SKM-1 treated with dmso at 0.1 percent for 144 hours (cell line): ENCODE data around the gene MAP4K3.

Experiments
- DNase-seq: peaks from one replicate; lab custom pipeline; 2025; ENCODE audit not compliant: unreplicated experiment; lab: John Stamatoyannopoulos, UW

The MAP4K3 gene

DNA sequence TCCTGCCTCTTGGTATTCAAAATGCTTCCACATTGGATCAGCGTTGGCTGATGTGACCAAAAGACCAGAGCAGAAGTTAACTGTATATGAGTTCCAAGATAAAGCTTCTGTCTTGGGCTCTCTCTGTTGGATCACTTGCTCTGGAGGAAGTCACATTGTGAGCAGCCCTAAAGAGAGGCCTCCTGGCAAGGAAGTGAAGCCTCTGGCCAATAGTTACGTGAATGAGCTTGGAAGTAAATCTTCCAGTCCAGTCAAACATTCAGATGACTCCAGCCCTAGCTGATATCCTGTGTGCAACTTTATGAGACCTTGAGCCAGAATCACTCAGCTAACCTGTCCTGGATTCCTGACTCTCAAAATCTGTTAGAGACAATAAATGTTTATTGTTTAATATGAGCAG lies 125.6 kb downstream of the MAP4K3 start:
- no peak for DNase-seq

DNA sequence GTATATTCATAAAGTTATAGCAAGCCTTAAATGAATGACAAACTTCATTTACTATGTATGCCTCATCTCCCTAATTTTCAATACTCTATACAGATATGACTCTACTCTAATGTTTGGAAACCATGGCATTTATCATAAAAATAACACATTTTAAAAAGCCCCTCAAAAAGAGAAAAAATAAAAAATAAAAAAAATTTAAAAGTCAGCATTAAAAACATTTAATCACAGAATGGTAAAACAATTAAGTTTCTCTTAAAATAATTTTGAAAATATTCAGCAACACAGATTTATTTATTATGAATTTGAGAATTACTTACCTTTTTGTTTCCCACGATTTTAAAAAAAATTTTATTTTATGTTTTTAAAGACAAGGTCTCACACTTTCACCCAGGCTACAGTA lies 128.3 kb downstream of the MAP4K3 start:
- DNase-seq = no peak

DNA sequence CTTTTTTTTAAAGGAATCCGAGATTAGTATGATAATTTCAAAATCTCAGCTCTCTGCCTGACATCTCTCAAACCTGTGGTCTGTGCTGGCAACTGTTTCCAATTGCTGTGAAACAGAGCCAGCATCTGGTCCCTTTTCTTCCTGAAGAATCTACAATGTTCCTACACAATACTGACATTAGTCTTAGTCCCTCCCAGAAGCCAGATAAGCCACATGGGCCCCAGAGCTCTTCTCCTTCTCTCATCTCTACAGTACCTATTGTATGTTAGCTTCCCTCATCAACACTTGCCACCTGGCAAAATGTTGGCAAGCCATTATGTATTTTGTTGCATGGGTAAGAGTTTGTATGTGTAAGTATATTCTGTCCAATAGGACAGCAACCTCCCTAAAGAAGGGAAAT lies 130.5 kb downstream of the MAP4K3 start:
- no peak for DNase-seq

DNA sequence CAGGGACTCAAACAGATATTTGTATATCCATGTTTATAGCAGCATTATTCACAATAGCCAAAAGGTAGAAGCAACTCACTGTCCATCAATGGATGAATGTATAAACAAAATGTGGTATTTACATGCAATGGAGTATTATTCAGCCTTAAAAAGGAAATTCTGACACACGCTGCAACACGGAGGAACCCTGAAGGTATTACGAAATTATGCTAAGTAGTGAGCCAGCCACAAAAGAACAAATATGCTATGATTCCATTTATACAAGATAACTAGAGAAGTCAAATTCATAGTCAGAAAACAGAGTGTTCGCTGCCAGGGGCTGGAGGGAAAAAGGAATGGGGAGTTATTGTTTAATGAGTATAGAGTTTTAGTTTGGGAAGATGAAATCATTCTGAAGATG lies 132.4 kb downstream of the MAP4K3 start:
- DNase-seq = no peak

DNA sequence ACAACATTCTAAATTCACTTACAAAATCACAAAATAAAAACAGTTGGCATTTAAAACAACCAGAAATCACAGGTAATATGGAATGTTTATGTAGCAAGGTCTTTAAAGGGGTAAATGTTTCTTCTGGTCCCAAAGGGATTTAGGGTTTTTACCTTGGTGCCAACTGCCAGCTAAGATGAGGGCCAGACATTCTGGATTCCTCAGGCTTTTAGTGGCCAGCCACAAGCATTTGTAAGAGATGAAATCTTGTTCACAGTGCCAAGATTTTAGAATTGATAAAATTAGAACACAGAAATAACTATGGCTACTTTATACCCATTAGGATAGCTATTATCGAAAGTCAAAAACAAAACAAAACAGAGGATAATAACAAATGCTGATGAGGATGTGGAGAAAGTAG lies 132.9 kb downstream of the MAP4K3 start:
- no peak for DNase-seq

DNA sequence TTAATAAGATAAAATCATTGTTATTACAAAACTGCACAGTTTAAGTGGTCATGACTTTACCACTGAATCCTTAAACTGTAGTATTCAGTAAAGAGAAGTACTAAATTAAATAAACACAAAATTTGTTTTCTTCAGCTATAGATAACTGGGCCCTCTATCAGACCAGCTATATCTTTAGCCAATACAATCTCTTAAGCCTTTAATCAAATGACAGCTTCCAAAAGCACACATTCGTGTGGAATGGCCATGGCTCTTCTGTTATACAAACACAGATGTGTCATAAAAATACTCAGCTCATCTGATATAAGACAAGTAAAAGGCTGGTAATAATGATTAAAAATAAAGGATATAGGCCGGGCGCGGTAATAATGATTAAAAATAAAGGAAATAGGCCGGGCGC lies 135.7 kb downstream of the MAP4K3 start:
- no peak for DNase-seq

DNA sequence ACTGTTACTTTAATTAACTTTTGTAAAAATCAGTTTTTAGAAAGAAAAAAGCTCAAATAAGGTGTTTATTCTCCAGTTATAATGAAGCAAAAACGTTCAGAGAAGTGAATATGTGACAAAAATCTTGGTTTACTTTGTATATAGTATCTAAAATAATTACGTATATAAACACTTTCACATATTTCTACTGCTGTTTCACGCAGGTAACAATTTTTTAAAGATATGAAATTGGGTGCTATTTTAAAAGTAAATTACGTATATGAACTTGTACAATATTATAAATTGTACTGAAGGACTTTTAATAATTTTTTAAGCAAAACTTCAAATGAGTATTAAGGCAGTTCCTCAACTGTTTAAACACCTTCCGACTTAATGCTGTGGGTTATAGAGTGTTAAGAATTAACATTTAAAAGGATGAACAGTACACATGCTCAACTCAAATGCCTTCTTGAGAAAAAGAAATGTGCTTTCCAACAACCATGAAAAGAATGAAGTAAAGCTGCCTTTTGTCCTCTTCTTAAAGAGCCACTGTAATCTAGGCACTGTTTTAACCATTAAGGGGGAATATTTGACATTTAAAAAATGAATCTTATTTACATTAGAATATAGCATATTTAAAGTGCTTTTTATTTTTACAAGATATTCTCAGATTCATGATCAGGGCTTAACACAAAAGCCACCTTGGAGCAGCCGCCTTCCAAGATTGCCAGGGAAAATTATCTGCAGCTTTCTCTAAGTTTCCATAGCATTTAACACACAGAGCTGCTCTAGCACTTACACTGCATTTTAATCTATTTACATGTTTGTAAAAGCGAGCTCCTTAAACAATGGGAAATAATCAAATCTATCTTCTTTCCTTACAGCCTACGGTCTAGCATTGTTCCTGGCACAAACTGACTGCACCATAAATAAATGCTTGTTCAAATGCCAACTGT lies 136.8 kb downstream of the MAP4K3 start:
- no peak for DNase-seq

DNA sequence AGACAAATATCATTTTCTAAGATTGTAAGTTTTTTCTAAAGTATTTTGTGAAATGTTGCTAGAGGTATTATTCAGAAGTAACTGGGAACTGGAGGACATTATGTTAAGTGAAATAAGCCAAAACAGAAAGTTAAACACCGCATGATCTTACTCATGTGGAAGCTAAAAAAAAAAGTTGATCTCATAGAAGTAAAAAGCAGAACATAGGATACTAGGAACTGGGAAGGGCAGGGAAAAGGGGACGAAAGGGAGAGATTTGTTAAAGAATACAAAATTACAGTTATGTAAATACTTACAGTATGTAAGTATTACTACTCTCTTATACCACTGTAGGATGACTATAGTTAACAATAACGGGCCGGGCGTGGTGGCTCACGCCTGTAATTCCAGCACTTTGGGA lies 146.7 kb downstream of the MAP4K3 start:
- no peak for DNase-seq

DNA sequence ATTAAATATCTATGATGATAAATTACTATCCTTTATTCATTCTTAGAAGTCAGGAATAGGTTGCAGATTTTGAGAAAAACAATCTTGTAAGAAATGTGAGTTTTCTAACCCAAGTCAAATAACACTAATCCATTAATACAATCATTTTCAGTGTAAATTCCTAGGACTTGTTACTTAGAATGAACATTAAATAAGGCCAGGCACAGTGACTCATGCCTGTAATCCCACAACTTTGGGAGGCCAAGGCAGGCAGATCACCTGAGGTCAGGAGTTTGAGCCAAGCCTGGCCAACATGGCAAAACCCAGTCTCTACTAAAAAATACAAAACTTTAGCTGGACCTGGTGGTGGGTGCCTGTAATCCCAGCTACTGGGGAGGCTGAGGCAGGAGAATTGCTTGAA lies 147.5 kb downstream of the MAP4K3 start:
- no peak for DNase-seq

DNA sequence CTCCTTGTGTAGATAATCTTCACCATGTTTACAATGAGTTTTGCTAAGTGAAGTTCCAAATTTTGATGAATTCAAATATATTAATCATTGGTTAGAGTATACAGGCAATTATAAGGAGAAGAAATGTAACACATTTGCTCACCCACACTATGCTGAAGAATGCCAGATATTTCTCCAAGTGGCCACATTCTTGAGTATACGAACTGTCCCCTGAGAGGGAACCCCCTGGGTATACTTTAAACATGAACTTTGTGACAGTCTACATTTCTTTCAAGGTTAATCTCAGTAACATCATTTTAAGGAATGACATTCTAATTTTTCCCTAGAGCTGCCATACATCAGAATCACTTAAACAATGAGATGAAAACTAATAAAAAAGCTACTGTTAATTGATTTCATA lies 153.5 kb downstream of the MAP4K3 start:
- no peak for DNase-seq

DNA sequence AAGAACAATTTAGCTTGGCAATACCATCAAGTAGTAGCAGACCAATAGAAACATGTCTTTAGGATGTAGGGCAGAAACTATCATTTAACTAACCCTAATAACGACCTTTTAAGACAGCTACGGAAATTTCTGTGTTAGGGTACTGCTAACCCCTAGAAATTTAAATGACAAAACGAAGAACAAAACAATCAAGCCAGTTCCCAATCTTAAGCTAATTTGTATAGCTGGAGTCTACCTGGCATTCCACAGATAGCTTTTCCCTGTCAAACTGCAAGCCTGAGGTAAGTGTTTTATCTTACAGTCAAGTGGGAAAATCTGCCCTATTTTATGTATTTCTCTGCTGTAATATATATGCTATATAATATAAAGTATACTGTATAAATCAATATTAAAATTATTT lies 155.7 kb downstream of the MAP4K3 start:
- no peak for DNase-seq

DNA sequence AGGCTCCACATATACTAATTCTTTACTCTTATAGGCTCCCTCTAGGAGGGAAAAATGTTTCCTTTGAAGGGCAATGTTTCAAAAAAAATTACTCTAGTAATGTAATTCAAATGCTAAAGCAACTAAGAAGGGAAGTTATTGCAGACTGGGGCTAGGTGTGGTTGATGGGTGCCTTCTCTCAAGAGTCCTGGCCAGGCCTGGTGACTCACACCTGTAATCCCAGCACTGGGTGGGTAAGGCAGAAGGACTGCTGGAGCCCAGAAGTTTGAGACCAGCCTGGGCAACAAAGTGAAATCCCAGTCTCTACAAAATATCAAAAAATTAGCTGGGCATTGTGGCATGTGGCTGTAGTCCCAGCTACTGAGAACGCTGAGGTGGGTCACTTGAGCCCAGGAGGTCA lies 162.1 kb downstream of the MAP4K3 start:
- DNase-seq = no peak

DNA sequence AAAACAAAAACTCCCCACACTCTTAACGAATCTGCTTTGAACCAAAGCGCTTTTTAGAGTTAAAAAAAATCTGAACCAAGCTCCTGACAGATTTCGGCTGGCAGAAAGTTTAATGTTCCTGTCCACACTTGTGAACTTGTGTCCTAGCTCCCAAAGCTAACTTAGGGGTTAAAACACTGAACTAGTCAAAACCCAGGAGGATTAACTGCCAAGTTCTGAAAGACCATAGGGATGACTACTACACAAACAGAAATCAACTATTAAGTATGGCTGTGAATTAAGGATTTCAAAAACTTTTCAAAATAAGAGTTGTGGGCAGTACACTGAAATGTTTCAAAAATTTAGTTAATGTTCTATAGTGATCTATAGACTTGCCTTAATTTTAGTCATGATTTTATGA lies 167.1 kb downstream of the MAP4K3 start:
- DNase-seq = no peak

DNA sequence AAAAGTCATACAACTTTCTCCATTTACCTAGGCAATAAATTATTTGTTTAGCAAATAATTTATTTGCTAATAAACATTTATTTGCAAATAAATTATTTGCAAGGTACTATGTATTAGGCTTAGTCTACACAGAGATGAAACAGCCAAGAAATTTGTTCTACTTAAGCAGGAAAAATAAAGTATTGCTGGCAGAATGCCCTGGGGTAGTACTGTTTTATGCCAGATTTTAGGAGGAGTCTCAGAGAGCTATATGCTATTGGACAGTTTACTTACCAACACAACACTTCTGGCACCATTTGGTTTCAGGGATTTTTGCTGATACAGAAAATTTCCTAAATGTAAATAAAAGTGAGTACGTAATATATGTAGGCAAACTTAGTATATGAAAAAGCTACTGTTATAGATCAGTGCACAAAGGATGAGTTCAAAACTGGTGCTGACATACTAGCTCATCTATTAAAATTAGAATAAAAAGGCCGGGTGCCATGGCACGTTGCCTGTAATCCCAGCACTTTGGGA lies 170.1 kb downstream of the MAP4K3 start:
- no peak for DNase-seq

DNA sequence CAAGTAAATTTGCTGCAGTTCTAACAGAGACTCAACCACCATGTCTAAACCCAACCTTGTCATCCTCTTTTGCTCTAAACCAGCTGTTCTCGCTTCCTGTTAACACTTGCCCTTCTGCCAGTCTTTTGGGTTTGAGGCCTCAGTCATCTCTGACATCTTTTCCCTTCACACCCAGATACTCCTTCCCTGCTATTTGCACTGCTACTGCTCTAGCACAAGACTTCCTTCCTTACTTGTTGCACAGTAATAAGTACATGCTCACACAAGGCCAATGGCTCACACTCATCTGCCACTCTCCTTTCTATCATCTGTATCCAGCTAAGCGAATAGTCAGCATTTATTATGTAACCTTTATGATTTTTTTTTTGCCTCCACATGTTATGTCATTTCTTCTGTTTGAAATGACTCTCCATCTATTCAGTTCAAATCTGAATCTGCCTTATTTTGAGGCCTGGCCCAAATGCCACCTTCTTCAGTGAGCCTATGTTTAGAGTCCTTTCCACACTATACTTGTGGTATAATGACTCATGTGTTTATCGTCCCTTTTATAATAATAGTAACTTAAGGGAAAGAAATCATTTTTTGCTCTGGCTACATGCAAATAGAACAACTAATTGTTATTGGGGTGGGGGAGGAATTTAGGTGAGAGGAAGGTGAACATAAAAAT lies 170.8 kb downstream of the MAP4K3 start:
- peak; percentile 15 for DNase-seq

DNA sequence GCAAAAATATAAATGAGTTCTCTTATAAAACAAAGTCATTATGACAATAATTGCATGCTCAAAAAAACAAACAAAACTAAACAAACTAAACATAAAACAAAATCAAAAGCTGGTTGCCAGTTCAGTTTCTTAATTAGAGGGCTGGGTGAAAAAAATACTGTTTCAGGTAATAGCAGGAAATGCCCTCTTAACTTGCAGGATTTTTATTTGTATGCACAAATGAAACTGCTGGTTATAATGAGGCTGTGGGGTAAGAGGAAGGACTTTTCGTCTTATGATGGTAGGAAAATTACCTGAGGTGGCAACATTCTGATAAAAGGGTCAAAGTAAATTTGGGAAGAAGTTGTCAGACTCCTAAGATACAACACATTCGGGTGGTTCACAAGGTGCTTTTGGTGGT lies 171.8 kb downstream of the MAP4K3 start:
- DNase-seq = no peak

DNA sequence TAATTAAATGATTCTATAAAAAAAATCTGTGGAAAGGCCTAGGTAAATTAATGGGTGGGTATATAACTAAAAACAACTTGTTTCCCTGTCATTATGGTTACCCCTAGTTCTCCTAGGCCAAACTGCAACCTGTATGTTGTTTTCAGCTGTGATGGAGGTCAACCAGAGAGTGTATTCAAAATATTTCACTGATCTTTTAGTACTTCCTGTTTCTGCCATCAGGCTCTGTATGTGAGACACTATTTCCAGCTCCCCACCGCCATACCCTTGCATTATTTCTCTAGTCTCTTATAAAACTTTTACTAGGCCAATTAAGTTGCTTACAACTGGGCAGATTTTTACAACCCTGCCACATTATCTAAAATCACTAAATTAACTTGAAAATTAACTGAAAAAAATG lies 172.4 kb downstream of the MAP4K3 start:
- peak; percentile 1 for DNase-seq

DNA sequence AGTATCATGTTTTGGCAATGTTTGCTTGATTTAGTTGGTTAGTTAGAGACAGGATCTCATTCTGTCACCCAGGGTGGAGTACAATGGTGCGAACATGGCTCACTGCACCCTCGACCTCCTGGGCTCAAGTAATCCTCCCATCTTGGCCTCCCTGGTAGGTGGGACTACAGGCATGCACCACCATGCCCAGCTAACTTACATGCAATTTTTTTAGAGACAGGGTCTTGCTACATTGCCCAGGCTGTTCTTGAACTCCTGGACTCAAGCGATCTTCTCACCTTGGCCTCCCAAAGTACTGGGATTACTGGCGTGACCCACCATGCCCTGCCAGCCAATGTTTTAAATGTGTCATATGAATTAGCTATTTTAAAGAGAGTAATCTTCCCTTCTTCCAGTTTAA lies 177.0 kb downstream of the MAP4K3 start:
- no peak for DNase-seq

DNA sequence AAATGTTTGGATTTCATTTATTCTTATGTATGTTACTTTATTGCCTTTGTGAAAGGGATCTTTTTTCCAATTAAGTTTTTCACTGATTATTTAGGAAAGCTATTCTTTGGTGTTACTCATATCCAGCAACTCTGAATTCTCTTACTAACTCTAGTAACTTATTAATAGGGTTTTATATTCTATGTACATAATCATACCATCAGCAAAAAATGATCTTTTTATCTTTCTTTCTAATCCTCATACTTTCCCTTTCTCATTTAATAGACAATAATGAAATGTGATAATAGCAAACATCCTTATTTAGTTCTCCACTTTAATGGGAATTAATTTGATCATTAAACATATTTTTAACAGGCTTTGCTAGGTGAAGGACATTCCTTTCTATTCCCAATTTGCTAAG lies 181.0 kb downstream of the MAP4K3 start:
- DNase-seq = no peak

DNA sequence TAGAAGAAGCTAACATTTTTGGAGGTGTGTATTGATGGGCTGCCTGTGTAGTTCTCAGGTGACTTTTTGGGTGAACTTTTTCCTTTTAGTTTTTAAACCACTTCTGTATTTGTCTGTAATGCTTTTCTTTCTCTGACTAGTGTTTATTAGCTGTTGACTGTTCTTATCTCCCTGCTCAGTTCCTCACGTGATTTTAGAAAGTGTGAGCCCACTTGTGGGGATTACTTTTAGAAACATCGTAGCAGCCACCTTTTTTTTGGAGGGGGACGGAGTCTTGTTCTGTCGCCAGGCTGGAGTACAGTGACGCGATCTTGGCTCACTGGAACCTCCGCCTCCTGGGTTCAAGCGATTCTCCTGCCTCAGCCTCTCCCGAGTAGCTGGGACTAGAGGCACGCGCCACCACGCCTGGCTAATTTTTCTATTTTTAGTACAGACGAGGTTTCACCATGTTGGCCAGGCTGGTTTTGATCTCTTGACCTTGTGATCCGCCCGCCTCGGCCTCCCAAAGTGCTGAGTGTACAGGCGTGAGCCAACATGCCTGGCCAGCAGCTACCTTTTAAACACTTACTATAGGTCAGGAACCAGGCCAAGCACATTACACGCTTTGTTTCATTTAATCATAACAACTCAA lies 184.1 kb downstream of the MAP4K3 start:
- DNase-seq = no peak

DNA sequence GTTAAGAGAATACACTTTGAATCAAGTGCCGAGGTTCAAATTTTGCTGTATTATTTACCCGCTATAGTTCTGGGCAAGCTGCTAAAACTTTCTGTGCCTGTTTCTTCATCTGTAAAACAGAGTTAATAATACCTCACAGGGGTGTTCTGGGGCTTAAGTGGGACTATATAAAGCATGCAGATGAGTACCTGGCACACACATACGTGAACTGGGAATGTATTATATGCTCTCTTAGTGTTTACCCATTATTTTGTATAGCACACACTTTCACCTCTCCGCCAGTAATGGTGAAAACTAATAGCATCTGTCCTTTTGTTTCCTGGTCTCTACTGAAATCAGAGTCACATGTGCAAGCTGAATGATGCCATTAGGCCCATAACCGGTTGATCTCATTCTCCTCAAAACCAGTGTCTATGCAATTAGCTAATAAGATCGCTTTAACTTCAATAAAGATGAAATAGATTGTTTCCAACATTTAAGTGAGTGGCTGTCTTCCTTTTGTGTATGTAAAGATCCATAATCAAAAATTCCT lies 189.5 kb downstream of the MAP4K3 start:
- no peak for DNase-seq
